OCI-M2 (cell line): ENCODE measurements around the gene EXOC2.

Experiments used
- DNase-seq: peaks from one replicate; lab custom pipeline; 2025; ENCODE audit not compliant: unreplicated experiment; lab: John Stamatoyannopoulos, UW

The EXOC2 gene

GRCh38 chr6:470051-470900 lies 222.7 kb downstream of the EXOC2 start:
- DNase-seq = no peak

- no peak for DNase-seq
These were observed 225.3 kb downstream of the EXOC2 start for GRCh38 chr6:467671-468082.

- no peak for DNase-seq
These were observed 225.8 kb downstream of the EXOC2 start for GRCh38 chr6:467111-467510.

DNA sequence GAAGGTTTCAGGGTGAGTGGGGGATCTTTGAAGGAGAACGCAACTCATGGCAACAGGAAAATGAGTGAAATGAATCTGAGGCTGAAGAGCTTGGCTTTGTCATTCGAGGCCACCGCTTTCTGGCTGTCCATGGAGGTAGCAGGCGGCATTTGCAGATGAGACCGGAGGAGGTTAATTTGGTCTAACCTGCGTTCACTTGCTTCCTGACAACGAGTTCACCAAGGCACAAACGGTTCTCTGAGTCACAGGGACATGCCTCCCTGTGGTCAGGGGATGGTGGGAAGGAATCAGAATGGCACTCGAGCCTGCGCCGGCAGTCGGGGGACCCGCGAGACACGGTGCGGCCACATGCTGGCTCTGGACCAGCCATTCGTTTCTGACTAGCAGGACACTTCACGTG lies 226.4 kb downstream of the EXOC2 start:
- DNase-seq = no peak

DNA sequence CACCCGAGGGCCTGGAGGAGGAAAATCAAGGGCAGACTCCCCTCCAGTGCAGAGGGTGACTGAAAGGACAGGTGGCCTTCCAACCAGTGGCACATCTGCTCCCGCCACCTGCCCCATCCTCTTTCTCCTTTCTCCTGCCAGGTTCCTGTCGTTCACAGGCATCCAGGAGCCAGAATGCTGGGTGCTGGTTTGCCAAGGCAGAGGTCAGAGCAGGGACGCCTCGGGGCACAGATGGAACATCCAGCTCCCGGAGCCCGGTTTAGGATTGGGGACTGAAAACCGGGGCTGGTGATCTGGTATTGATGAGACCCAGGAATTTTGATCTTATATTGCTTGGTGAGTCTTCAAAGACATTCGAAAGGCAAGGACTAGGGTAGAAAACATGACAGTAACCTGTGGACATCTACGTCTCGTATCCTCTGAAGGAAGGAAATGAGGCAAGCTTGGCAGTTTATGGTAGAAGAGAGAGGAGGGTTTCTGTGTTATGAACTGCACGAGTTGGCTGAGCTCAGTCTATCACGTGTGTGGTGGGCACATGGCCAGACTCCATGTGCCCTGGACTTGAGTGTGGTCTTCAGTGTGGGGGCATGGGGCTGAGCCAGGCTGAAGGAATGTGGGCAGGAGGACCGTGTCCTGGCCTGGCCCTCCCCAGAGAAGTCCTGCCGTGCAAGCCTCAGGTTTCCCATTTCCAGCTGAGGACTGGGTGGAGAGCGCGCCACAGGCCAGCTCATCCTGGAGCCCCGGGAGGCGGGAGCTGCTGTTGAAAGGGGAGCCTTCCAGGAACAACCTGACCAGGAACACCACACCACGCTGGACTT lies 227.2 kb downstream of the EXOC2 start:
- DNase-seq = no peak

DNA sequence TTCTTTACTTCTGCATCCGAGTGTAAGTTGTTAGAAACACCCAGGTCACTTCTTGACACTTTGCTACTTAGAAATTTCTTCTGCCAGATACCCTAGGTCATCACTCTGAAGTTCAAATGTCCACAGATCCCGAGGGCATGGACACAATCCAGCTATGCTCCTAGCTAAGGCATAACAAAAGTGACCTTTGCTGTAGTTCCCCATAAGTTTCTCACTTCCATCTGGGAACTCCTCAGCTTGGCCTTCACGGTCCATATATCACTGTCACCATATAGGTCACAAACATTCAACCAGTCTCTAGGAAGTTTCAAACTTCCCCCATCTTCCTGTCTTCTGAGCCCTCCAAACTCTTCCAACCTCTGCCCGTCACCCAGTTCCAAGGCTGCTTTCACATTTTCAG lies 236.1 kb downstream of the EXOC2 start:
- no peak for DNase-seq

DNA sequence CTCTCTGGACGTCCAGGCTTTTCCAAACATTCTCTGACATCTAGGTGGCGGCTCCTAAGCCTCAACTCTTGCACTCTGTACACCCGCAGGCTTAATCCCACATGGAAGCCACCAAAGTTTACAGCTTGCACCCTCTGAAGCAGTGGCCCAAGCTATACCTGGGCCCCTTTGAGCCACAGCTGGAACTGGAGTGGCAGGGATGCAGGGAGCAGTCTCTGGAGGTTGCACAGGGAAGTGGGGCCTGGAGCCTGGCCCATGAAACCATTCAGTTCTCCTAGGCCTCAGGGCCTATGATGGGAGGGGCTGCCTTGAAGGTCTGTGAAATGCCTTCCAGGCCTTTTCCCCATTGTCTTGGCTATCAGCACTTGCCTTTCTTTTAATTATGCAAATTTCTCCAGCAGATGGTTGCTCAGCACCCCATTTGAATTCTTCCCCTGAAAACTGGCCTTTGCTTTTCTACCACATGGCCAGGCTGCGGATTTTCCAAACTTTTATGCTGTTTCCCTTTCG lies 236.5 kb downstream of the EXOC2 start:
- no peak for DNase-seq

DNA sequence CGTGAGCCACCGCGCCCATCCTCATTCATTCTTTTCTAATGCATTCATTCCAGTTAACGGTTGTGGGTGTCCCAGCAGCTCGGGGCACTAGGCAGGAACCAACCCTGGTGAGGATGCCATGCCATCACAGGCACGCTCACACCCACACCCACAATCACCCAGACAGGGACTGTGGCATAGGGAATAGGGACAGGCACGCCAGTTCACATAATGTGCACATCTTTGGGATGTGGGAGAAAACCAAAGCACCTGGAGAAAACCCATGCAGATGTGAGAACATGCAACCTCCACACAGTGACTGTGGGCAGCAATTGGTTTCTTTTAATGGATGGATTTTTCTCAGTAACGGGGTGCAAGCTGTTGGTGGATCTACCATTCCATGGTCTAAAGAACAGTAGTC lies 237.1 kb downstream of the EXOC2 start:
- no peak for DNase-seq

DNA sequence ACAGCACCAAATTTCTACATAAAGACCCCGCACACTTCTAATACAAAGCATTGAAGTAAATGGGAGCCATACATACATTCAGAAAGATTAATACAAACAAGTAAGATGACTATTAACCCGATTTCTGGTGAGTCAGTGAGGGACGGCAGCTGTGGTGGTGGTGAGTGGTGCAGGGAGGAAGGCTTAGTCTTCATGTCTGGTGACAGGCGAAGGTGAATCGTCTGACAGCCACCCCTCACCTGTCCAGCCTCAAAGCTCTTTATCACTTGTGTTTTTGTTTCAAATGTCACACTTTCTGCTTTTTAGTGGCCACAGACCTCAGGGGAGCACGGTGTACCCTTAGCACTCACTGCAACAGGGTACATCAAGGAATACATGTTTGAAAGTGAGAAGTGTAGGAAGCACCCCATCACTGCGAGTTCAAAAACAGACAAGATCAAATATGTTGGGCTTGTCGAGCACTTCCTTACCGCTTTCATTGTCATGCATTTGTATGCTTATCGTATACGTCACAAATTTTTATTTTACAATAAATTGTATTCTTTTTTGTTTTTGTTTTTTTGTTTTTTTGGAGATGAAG lies 237.8 kb downstream of the EXOC2 start:
- DNase-seq = no peak

- DNase-seq = no peak
These were observed 238.6 kb downstream of the EXOC2 start for GRCh38 chr6:454148-454991.

DNA sequence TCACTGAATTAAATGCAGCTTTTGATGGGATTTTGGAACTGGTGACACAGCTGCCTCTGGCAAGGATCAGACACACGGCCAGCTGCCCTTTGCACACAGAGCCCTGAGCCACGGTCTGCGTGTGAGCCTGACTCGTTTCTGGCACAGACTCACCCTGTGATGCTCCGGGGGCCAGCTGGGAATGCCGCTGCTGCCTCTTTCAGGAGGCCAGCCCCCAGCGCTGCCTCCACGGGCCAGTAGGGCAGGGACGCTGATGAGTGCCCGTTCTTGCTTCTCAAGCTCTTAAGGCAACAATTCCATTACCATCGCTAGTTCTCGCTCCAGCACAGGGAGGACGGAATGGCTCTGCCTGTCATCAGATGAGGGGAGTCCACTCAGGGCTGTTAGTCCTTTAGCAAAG lies 239.8 kb downstream of the EXOC2 start:
- DNase-seq = no peak

GRCh38 chr6:452301-453067 lies 240.5 kb downstream of the EXOC2 start:
- DNase-seq = no peak

DNA sequence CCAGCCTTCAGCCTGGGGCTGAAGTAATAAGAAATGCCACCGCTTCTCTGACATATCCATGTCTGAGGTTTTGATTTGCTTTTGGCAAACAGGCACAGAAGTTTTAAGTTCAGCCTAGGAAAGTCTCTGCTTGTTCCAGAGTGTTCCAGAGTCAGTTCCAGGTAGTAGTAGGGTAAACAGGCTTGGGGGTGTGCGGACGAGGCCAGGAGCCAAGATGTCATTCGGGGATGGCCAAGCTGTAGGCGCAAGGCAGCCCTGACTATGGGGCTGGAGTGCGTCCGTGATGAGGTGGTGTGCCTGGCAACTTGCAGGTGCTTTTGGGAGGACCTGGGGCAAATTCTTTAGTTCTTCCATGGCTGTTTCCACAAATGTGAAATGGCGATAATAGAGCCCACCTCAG lies 241.1 kb downstream of the EXOC2 start:
- no peak for DNase-seq

DNA sequence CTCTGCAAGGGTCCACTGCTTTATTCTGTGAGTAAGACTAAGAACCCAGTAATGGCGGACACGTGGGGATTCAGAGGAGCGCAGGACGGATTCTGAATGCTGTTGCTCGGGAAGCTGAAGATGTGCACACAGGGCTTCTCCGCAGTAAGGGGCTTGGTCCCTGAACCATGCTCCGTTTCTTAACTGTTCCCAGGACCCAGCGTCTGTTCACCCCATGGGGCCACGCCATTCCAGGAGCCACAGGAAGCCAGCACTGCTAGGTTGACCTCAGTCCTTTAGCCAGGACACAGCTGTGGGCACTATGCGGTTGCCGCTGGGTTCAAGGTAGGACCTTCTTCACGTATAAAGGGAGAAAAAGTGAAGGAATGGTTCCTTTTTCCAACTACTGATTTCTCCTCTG lies 241.6 kb downstream of the EXOC2 start:
- no peak for DNase-seq

GRCh38 chr6:449486-450419 lies 243.2 kb downstream of the EXOC2 start:
- no peak for DNase-seq

DNA sequence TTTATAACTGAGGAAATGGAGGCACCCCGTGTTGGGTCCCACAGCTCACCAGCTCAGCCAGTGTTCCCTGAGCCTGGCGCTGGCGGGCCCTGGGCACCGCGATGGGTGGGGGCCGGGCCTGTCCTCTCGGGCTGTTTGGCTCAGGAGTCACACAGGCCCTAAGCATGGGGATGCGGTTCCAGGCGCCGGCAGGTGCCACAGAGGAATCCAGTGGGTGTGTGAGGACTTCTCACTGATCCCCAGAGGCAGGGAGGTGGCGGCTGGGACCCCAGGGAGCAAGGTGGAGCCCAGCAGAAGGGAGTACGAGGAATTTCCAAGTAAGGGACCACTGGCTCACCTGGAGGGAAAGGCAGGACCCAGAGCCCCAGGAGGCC lies 243.9 kb downstream of the EXOC2 start:
- no peak for DNase-seq

GRCh38 chr6:448296-449056 lies 244.5 kb downstream of the EXOC2 start:
- no peak for DNase-seq
